H1 (cell line): ENCODE measurements around the gene LOXL1. TPM values are rescaled to one million over a fixed set of nuclear protein-coding genes. Genes with fewer than 3 reads are reported as not detected.

Experiments used
- CTCF ChIA-PET: fragments of 300-600 bp; sonication (Branson Sonifier 250); formaldehyde crosslinking; loops from one replicate; lab custom pipeline; 2021; ENCODE audit not compliant: partially characterized antibody; lab: Charles Lee
- POLR2A ChIA-PET: fragments of 300-600 bp; sonication (Branson Sonifier 250); formaldehyde crosslinking; loops from one replicate; lab custom pipeline; 2021; ENCODE audit warnings: inconsistent platforms; ENCODE audit not compliant: partially characterized antibody; lab: Charles Lee
- DNase-seq, 2 experiments: peaks; one replicate each; pipeline versions ENCODE4 v3.0.0 to v3.0.0-alpha.2; 2010 to 2022; ENCODE audit warnings: low spot score in 2 of 2, low read depth in 1 of 2, mixed read lengths in 1 of 2
- FAIRE-seq: peaks from 2 replicates; lab custom pipeline; 2011; peaks lifted over from hg19 to GRCh38; lab: Jason Lieb, UNC
- H2AFZ ChIP-seq: 2 replicates; pipeline ENCODE4 v1.8.1; 2012; ENCODE audit warnings: low read length, inconsistent platforms
- H2AK5ac ChIP-seq: 2 replicates; pipeline ENCODE4 v1.6.1; 2013; ENCODE audit warnings: low read depth, low read length
- H2BK120ac ChIP-seq: replicated peaks from 2 replicates; pipeline ENCODE3; 2013; ENCODE audit warnings: low read depth, low read length, inconsistent platforms
- H2BK12ac ChIP-seq: 2 replicates; pipeline ENCODE4 v1.6.1; 2013; ENCODE audit warnings: low read depth, low read length
- H2BK15ac ChIP-seq: 2 replicates; pipeline ENCODE4 v1.6.1; 2013; ENCODE audit warnings: low read length
- H2BK20ac ChIP-seq: 2 replicates; pipeline ENCODE4 v1.6.1; 2013; ENCODE audit warnings: low read length
- H2BK5ac ChIP-seq: 2 replicates; pipeline ENCODE4 v1.6.1; 2013; ENCODE audit warnings: low read depth, low read length
- H3K14ac ChIP-seq: 2 replicates; pipeline ENCODE4 v1.6.1; 2013; ENCODE audit warnings: inconsistent platforms; ENCODE audit not compliant: insufficient read length
- H3K18ac ChIP-seq: 2 replicates; pipeline ENCODE4 v1.6.1; 2013; ENCODE audit warnings: low read length; ENCODE audit errors: extremely low read depth
- H3K23ac ChIP-seq: 2 replicates; pipeline ENCODE4 v1.6.1; 2013; ENCODE audit warnings: inconsistent platforms; ENCODE audit not compliant: insufficient read length
- H3K23me2 ChIP-seq: 2 replicates; pipeline ENCODE4 v1.6.1; 2013; ENCODE audit warnings: low read depth, low read length
- H3K27ac ChIP-seq: 2 replicates; pipeline ENCODE4 v1.6.1; 2011; ENCODE audit warnings: low read depth, low read length, inconsistent platforms
- H3K27me3 ChIP-seq, 4 experiments: replicated peaks in 1 of 4; 1 replicate in 1 of 4; 2 replicates in 3 of 4; pipeline versions ENCODE4 v1.6.1 to v1.8.1; 2011 to 2013; ENCODE audit warnings: low read length in 3 of 4, mild to moderate bottlenecking in 3 of 4, inconsistent platforms in 2 of 4, mixed read lengths in 2 of 4, moderate library complexity in 1 of 4; ENCODE audit not compliant: control insufficient read depth in 3 of 4, insufficient read depth in 3 of 4; ENCODE audit errors: extremely low read depth in 1 of 4
- H3K36me3 ChIP-seq, 4 experiments: 2 replicates each; pipeline versions ENCODE4 v1.6.1 to v1.8.1; 2011 to 2013; ENCODE audit warnings: mild to moderate bottlenecking in 4 of 4, low read length in 3 of 4, moderate library complexity in 2 of 4, control low read depth in 1 of 4, inconsistent platforms in 1 of 4; ENCODE audit not compliant: insufficient read depth in 4 of 4, control insufficient read depth in 2 of 4
- H3K4ac ChIP-seq: replicated peaks from 2 replicates; pipeline ENCODE3; 2013; ENCODE audit warnings: low read length, low read depth, mixed read lengths, inconsistent platforms; ENCODE audit not compliant: insufficient read length
- H3K4me1 ChIP-seq, 4 experiments: replicated peaks in 1 of 4; 1 replicate in 1 of 4; 2 replicates in 3 of 4; pipeline versions ENCODE4 v1.6.1 to v1.8.1; 2011 to 2013; ENCODE audit warnings: low read length in 3 of 4, inconsistent platforms in 2 of 4, mixed read lengths in 1 of 4; ENCODE audit not compliant: insufficient read depth in 4 of 4, control insufficient read depth in 3 of 4
- H3K4me2 ChIP-seq, 2 experiments: 2 replicates each; pipeline versions ENCODE4 v1.6.1 to v1.8.1; 2011 to 2013; ENCODE audit warnings: low read depth in 2 of 2, low read length in 2 of 2, control low read depth in 1 of 2, inconsistent platforms in 1 of 2, mild to moderate bottlenecking in 1 of 2; ENCODE audit not compliant: insufficient read depth in 1 of 2
- H3K4me3 ChIP-seq, 4 experiments: fragments of 200-600, 300-600 bp in 1 of 4; sonication (generic), shearing (Covaris generic), sonication (Bioruptor Twin) in 1 of 4; 2 replicates each; pipeline versions ENCODE4 v1.5.1 to v1.8.1; 2011 to 2016; ENCODE audit warnings: low read length in 4 of 4, low read depth in 3 of 4, control low read depth in 2 of 4, inconsistent platforms in 2 of 4, mild to moderate bottlenecking in 2 of 4, mixed read lengths in 1 of 4, moderate library complexity in 1 of 4; ENCODE audit not compliant: insufficient read depth in 2 of 4; ENCODE audit errors: extremely low read depth in 1 of 4
- H3K56ac ChIP-seq: replicated peaks from 2 replicates; pipeline ENCODE3; 2013; ENCODE audit warnings: low read depth, mild to moderate bottlenecking, mixed read lengths, low read length, inconsistent platforms; ENCODE audit not compliant: insufficient read length
- H3K79me1 ChIP-seq: 2 replicates; pipeline ENCODE4 v1.6.1; 2013; ENCODE audit warnings: low read depth, low read length, control low read depth
- H3K79me2 ChIP-seq, 2 experiments: 2 replicates each; pipeline versions ENCODE4 v1.6.1 to v1.8.1; 2012 to 2013; ENCODE audit warnings: low read length in 2 of 2, mild to moderate bottlenecking in 2 of 2, inconsistent platforms in 1 of 2; ENCODE audit not compliant: insufficient read depth in 2 of 2, control insufficient read depth in 1 of 2
- H3K9ac ChIP-seq, 4 experiments: replicated peaks in 1 of 4; 1 replicate in 1 of 4; 2 replicates in 3 of 4; pipeline versions ENCODE4 v1.6.1 to v1.8.1; 2011 to 2013; ENCODE audit warnings: low read depth in 3 of 4, low read length in 3 of 4, control low read depth in 2 of 4, mild to moderate bottlenecking in 2 of 4, moderate library complexity in 2 of 4, inconsistent platforms in 1 of 4; ENCODE audit errors: extremely low read depth in 1 of 4
- H3K9me3 ChIP-seq, 2 experiments: 2 replicates each; pipeline versions ENCODE4 v1.6.1 to v1.8.1; 2012 to 2013; ENCODE audit warnings: mild to moderate bottlenecking in 2 of 2, moderate library complexity in 2 of 2, control low read depth in 1 of 2, inconsistent platforms in 1 of 2, low read depth in 1 of 2, low read length in 1 of 2, mixed read lengths in 1 of 2; ENCODE audit not compliant: insufficient read depth in 2 of 2
- H4K20me1 ChIP-seq, 2 experiments: replicated peaks in 1 of 2; 2 replicates each; pipeline versions ENCODE3 to v1.8.1; 2011 to 2013; ENCODE audit warnings: inconsistent platforms in 2 of 2, low read length in 2 of 2, mild to moderate bottlenecking in 1 of 2; ENCODE audit not compliant: insufficient read depth in 2 of 2, control insufficient read depth in 1 of 2
- H4K5ac ChIP-seq: 2 replicates; pipeline ENCODE4 v1.6.1; 2013; ENCODE audit warnings: low read length, low read depth, mixed read lengths, inconsistent platforms; ENCODE audit not compliant: insufficient read length
- H4K8ac ChIP-seq: 2 replicates; pipeline ENCODE4 v1.8.0; 2013; ENCODE audit warnings: mild to moderate bottlenecking, moderate library complexity, low read length, inconsistent platforms; ENCODE audit not compliant: insufficient read depth; ENCODE audit errors: extremely low read depth
- H4K91ac ChIP-seq: replicated peaks from 2 replicates; pipeline ENCODE3; 2013; ENCODE audit warnings: low read length, mixed read lengths, inconsistent platforms; ENCODE audit not compliant: insufficient read length
- BCL11A ChIP-seq, 2 experiments: IDR thresholded peaks; one replicate each; pipeline ENCODE4 v1.6.1; 2011; ENCODE audit warnings: low read depth in 2 of 2, low read length in 2 of 2, mild to moderate bottlenecking in 2 of 2
- NRF1 ChIP-seq: IDR thresholded peaks from 2 replicates; pipeline ENCODE4 v1.6.1; 2011; ENCODE audit warnings: mild to moderate bottlenecking, low read depth, low read length, improper control_type of control experiment
- TBP ChIP-seq: IDR thresholded peaks from 2 replicates; pipeline ENCODE4 v1.6.1; 2011; ENCODE audit warnings: low read depth, low read length, improper control_type of control experiment
- WGBS, 2 experiments: shearing (Covaris generic) in 1 of 2; methylation state at CpG; one replicate each; pipeline versions ENCODE4 v1.1.6 to v1.1.7; 2013 to 2015; ENCODE audit warnings: low lambda C conversion rate in 2 of 2, mixed read lengths in 2 of 2, inconsistent platforms in 1 of 2, low coverage in 1 of 2, missing lambda C conversion rate in 1 of 2; ENCODE audit not compliant: insufficient replicate concordance in 2 of 2, insufficient coverage in 1 of 2, insufficient read length in 1 of 2; ENCODE audit errors: extremely low coverage in 1 of 2, missing lambda C conversion rate in 1 of 2; 5-methylcytosine and 5-hydroxymethylcytosine counted together
- polyA plus RNA-seq, 7 experiments: library from polyadenylated mRNA; depleted of rRNA in 3 of 7; stranded (reverse) in 5 of 7; unstranded in 2 of 7; fragments of >200 nt in 5 of 7; fragments of 200-250 nt in 2 of 7; gene quantifications; 1 replicate in 5 of 7; 2 replicates in 1 of 7; 4 replicates in 1 of 7; pipeline versions ENCODE4 v1.2.1 to v1.2.3, GENCODE V29; 2011 to 2013; ENCODE audit warnings: missing spikeins in 2 of 7, mixed read lengths in 2 of 7
- total RNA-seq: library from RNA; stranded (reverse); fragmentation: NEBNext Ultra II Directional; extraction: Animal tissue kit (Norgen Biotek cat#: 25700); gene quantifications from 2 replicates; pipeline ENCODE4 v1.2.1, GENCODE V29; 2021

Gene LOXL1
- total and polyA plus RNA-seq, 2 of the 8 experiments (the other 6 are each of a cell fraction or from before 2014, with no cell fraction given) = 8.1 to 14.4 TPM

GRCh38 chr15:73881579-73882320 lies 44.5 kb upstream of the LOXL1 start:
- no peak for DNase-seq
- CTCF ChIA-PET = interaction anchor here (0.8 to 1.6 kb wide), 4 partner anchors 9 to 14 kb away, joined by 3 to 5 read pairs (median 3); no protein-coding TSS in a partner anchor
- no peak overlapping the region; the same call in 1 of the 2 replicates for H3K18ac ChIP-seq

More at GRCh38 chr15:73881579-73882320, 44.5 kb upstream of the LOXL1 start:
- H2BK5ac ChIP-seq = no peak overlapping the region
- no peak overlapping the region; the same call in 1 of the 2 replicates for H2BK12ac ChIP-seq
- H2BK20ac ChIP-seq = no peak overlapping the region
- H2AK5ac ChIP-seq = no peak overlapping the region
- no peak overlapping the region for H3K4me3 ChIP-seq
- H2BK120ac ChIP-seq = no peak overlapping the region
- no peak overlapping the region for H3K56ac ChIP-seq
- H3K36me3 ChIP-seq = no peaks in the 10 kb centered on the region
- H4K91ac ChIP-seq = no peak overlapping the region
- H3K79me2 ChIP-seq = no peaks in the 10 kb centered on the region
- no peak overlapping the region for H3K4me2 ChIP-seq
- FAIRE-seq = no peak
- H3K14ac ChIP-seq = no peak overlapping the region
- H4K20me1 ChIP-seq = no peaks in the 10 kb centered on the region
- no peaks in the 10 kb centered on the region for H3K79me1 ChIP-seq
- no peak overlapping the region for H2AFZ ChIP-seq
- no peak overlapping the region for H3K27ac ChIP-seq
- POLR2A ChIA-PET = no interaction called here
- no peak overlapping the region for H3K4ac ChIP-seq
- H3K9ac ChIP-seq = no peak overlapping the region; a peak in 1 of 7 replicates
- H3K23me2 ChIP-seq = no peaks in the 10 kb centered on the region
- H3K27me3 ChIP-seq = no peaks in the 10 kb centered on the region
- no peaks in the 10 kb centered on the region for H3K9me3 ChIP-seq
- no peak overlapping the region for H3K23ac ChIP-seq
- no peaks in the 10 kb centered on the region; a peak in 1 of 7 replicates for H3K4me1 ChIP-seq
- no peak overlapping the region for H4K5ac ChIP-seq
- no peak overlapping the region; the same call in 1 of the 2 replicates for H4K8ac ChIP-seq
- no peak overlapping the region for H2BK15ac ChIP-seq
- TF ChIP-seq NRF1 (no peak), TBP (no peak), BCL11A (IDR thresholded peaks at IDR 0.05; ENCODE audit: low read depth in 2 of 2, low read length in 2 of 2) (no peak)
- WGBS, 2 experiments = 83% methylated on average over 12 of the region's 12 CpGs; no CpG with 5 or more reads in 1 of the 2 experiments
